Activated CD4-positive, alpha-beta T cell treated with anti-CD3 and anti-CD28 coated beads for 4 hours (primary cell): ENCODE data around the gene GREM1.

ENCODE experiments used
- DNase-seq, 2 donors: peaks; one replicate each; pipeline ENCODE4 v3.0.0-alpha.2; 2020

Gene GREM1

DNA sequence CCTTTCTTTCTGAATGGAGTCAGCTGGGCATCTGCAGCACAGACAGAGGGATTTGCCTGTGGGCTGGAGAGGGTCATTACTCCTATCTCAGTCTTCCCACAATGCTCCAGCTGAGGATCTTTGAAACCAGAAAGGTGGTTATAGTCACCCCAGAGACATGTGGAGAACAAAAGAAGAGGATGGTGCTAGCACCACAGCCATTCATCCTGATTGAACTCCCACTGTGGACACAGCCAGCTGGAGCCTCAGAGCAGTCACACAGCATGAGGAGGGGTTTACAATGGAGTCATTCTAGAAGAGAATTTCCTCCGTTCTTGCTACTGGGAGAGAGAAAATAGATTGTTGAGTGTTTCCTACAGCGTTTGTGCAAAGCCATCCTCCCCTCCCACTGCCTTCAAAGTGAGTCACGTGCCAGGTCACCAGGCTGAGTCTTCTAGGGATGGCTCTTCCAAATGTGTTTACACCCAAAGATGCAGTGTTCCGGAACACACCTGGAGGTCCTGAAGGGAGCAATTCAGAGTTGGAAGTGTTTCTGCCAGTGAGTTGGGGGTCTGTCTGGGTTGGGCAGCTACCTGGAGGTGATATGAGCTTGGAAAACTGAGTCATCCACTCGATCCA is 18.9 kb upstream of the GREM1 start:
- DNase-seq, result no peak

DNA sequence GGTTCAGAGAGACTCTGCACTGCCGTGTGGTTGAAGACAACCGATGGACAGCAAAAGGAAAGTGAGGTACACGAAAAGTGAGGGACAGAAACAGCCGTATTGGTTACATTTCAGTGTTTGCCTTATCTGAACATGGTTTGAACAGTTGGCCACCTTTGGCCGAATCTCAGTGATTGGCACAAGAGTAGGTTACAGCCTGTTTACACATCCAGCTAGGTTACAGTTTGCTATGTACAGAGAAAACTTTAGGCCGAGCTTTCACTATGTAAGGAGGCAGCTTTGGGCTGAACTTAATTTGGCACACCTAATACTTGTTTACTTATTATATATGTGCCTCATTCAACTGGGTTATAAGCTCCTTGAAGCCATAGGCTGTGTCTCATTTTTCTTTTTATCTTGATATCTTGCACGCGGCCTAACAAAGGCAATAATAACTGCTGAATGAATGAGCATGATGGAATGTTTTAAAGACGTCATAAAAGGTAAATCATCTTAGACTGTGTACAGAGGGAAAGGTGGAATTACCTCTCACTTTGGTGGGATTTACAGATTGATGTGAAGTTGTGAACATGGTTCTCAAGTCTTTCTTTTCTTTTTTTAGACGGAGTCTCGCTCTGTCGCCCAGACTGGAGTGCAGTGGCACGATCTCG is 17.2 kb upstream of the GREM1 start:
- no peak for DNase-seq

DNA sequence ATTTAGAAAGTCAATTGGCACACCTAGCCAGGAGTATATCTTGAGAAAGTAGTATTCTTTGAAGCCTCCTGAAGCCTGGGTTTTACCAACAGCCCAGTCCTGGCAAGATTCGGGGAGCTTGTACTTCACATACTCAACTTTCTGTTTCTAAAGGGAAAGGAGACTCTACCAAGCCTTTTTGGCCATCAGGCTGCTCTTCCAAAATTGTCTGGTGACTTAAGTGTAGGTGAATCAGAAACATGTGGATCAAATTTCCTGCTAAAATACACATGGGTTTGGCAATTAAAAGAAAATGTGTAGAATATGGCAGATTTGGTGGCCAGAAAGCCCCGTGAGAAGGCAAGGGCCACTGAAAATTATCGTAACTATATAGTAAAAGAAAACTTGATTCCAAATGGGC is 15.9 kb upstream of the GREM1 start:
- no peak for DNase-seq

DNA sequence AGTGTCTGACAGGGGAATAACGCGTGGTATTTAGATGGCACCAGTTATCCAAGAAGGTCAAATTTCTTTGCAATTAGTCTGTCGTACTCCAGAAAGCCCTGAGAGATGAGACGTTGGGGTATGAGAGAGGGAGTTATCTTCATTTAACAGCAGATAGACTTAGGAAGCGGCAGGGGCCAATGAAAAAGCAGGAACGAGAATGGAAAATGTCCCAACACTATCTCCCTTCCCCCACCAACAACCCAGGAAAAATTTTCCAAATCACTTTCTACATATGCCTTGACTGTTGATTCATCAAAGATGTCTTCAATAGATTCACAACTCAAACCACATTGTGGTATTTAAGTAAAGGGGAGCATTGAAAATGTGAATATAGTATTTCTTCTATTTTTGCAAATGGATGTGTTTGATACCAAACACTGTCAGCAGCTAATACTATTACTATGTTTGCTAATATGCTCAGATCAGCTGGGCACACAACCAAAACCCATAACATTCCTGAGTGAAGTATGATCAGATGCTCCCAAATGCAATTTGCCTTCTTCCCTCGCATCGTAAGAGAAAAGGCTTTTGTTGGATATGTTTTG is 13.3 kb upstream of the GREM1 start:
- no peak for DNase-seq

DNA sequence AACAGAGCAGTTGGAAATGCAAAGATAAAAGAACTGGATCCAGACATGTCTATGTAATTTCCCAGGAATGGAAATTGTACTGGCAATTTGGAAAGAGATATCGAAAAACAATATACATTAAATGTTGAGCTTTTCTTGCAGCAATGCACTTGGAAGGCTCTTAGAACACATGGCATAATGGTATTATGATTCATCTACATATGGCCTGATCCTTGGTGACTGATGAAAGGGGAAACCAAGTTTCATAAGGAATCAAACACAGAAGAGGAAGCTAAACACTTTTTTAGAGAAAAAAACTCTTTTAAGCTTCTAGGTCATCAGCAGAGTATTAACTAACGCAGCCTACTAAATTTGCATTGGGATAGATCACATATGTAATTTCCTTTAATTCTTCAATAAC is 12.4 kb upstream of the GREM1 start:
- DNase-seq, result no peak

DNA sequence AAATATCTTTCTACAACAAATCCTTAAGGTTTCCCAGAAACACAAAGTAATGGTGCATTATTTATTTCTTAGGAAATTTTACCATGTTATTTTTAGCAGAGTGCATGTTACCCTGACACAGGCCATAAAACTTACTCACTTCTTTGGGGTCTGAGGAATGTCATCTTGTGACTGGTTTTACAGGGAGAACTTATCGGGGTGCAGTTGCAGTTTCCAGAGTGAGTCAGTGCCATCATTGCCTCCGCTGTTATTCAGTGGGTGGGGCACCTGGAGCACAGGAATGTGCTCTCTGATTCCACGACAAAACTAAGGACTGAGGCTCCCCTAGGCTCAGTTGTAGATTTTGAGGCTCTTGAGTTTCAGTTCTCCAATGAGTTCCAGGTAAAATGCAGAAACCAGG is 11.1 kb upstream of the GREM1 start:
- no peak for DNase-seq

DNA sequence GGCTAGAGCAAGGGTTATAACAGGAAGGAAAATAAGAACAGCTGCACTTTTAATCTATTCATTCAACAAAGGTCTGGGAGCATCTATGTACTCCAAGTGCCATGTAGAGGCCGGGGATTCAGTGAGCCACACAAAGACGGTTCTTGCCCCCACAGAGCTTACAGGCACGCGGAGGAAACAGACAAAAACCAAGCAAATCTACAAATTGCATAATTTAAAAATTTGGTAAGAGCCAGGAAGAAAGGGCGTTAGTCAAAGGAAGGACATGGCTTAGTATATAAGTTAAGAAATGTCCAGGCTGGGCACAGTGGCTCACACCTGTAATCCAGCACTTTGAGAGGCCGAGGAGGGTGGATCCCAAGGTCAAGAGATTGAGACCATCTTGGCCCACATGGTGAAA is 10.4 kb upstream of the GREM1 start:
- DNase-seq, result no peak

DNA sequence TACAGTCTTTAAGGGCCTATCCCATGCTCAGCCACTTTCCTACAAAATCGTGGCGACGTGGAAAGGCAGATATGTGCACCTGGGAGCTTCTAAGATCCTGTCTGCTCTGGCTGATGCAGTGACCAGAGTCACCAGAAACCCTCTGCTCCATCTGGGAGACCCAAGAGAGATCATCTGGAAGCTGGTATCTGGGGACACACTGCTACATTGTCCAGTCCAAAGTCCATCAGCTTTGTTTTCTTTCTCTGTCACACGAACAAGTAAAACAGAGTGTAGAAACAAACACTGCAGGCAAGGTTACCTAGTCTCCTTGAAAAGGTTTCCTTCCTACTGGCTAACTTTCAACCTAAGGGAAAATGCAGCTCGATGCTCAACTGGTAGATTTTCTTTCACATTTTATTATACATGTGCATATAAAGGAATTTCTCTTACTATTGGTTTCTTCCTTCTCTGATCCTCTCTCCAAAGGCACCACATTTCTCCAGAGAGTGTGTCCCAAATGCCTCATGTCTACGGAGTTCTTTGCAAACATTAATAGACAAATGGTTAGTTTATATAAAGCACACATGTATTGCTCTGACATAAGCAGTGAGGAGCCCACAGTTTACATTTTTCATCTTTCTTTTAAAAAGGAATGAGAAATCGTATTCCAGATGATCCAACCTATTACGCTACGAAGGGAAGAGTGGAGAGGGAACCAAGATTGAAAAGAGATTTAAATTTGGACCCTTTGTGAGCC is 8.3 kb upstream of the GREM1 start:
- DNase-seq, result no peak

DNA sequence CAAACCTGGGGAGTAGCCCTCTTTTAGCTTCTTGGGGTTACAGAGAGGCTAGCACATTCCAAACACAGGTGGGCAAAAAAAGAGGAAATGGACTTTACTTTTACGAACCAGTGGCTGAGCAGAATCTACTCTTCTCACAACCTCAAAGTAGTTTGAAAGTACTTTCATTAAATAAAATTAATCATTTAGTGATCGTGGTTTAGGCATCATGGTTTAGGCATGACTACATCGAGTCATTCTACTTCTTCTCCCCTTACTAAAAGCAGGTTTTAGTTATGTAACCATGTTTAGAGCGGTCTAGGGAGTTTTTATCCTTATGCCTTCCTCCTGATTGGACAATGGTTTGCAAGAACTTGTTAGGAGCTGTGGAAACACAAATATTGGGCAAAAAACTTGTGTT is 2.5 kb upstream of the GREM1 start:
- no peak for DNase-seq

DNA sequence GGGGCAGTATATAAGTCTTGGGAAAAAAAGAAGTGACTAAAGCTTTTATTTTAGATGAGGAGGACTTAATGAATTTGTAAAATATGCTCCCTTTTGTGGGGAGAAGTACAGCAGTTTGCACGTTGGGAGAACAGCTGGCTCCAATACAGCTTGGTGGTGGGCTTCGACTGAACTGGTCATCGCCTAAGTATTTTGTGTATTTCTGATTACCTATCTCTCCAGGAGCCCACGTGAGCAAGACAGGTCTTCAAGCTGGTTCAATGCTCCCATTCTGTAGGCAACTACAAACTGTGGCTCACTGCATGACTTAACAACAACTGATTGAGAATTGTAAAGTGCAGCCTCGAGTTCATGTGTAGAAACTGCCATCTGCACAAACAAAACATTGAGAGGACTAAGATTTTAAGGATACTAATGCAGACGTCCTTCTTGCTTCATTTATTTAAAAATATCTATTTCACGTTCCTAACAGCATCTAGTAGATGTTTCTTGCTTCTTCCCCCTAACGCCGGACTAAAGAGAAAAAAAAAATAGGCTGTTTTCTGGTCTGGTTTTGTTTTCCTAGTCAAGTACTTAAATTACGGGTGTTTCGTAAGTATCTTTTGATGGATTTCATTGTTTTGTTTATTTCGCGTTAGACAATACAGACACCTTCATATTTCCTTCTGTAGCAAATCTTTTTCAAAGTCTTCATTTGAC is 1.4 kb upstream of the GREM1 start:
- no peak for DNase-seq

DNA sequence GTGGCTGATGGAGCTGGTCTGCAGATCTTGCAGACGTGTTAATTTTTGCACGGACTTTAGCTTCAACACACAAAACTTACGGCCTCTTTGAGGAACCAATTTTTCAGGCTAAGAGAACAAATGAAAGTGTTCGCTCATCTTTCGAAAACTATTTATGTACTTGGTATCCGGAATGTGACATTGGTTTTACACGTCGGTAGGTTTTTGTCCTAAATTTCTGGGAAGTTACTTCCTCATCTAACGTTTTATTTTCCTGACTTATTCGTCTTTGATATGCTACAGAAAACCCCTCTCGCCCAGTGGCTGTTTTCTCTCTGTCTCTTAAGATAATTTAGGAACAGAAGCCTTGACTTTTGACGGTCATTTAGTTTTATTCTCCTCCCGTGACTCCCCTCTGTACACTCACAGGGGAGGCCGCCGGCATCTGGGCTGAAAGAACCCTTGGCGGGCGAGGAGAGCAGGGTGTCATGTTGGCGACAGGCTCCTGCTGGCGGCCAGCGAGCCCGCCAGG is 834 bp upstream of the GREM1 start:
- no peak for DNase-seq

DNA sequence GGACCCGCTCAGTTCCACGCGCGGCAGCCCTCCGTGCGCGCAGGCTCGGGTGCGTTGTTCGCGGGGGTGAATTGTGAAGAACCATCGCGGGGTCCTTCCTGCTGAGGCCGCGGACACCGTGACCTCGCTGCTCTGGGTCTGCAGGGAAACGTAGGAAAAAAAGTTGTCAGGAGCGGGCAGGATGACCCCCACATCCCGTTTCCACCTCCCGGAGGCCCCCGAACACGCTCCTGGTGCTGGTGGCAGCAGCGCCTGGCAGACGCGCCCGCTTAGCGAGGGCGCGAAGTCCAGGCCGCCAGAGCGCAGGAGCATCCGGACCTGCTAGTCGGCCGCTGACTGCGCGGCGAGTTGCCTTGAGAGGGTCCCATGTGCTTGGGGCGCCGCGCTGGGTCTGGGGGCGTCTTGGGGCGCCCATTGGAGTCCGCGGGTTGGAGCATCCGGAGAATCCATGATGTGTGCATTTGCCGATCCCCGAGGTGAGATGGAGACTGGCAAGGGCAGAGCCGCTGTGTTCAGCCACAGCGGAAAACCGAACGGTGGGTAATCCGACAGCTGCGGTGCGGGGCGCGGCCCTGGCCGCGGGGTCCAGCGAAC is 520 bp downstream of the GREM1 start:
- no peak for DNase-seq

DNA sequence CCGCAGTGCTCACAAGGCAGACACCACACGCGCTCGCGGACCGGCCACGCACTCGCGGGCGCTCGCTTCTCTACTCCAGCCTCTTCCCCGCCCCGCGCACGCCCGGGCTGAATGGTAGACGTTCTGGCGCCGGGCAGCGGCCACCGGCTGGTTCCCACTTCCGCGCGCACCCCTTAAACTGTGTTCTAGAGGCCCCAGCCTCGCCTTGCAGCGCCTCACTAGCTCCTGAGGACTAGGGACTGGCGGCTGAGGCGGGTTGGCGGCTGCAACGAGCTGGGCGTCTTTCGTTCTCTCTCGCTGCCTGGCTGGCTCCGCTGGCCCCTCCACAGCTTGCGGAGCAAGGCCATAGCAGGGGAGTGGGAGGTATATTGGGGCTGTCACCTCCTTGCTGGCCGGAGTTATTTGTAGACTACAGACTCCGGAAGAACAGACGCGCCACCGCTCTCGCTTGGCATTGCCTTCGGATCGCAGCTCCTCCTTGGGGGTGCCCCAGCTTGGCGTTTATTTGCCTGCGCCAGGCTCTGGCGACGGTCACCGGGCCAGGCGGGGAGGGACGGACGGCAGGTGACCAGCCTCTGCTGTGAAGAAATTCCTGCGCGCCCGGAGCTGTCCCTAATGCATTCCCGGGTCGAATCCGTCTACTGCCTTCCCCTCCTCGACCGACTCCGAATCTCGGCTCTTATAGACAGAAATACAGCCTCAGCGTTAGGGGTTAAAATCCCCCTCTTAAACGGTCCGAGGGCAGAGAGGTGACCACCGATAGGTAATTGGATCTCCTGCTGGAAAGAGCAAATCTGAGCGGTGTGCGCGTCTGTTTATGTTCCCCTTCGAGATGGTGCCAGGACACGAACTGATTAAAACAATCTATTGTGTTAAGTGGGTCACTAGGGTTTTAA is 1.3 kb downstream of the GREM1 start:
- DNase-seq, result no peak

DNA sequence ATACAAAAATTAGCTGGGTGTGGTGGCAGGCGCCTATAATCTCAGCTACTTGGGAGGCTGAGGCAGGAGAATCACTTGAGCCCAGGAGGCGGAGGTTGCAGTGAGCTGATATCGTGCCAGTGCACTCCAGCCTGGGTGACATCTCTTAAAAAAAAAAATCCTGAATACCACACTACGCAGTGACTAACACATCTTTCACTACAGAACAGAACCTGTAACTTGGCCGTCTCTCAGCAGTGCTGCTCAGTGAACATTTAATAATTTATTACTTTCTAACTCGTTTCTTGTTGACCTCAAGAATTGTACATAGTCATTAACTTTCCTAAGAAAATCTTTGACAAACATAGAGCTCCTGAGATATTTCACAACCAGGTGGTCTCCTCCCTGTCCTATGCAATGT is 3.8 kb downstream of the GREM1 start:
- no peak for DNase-seq

DNA sequence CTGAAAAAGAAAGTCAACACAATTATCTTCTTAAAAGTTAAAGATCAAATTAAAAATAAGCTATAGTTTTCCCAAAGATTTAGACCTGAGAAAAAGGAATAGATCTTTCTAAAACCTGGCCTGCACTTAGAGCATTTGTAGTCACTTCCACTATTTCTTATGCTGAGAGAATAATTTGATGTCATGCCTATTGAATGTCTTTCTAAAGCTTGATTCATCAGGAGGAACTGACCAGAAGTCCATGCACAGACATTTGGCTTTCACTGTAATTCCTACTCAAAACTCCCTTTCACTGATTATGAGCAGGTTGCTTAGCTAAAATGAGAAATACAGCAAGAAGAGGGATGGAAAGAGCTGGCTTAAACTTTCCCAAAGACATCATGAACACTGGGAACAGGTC is 4.3 kb downstream of the GREM1 start:
- DNase-seq, result no peak

DNA sequence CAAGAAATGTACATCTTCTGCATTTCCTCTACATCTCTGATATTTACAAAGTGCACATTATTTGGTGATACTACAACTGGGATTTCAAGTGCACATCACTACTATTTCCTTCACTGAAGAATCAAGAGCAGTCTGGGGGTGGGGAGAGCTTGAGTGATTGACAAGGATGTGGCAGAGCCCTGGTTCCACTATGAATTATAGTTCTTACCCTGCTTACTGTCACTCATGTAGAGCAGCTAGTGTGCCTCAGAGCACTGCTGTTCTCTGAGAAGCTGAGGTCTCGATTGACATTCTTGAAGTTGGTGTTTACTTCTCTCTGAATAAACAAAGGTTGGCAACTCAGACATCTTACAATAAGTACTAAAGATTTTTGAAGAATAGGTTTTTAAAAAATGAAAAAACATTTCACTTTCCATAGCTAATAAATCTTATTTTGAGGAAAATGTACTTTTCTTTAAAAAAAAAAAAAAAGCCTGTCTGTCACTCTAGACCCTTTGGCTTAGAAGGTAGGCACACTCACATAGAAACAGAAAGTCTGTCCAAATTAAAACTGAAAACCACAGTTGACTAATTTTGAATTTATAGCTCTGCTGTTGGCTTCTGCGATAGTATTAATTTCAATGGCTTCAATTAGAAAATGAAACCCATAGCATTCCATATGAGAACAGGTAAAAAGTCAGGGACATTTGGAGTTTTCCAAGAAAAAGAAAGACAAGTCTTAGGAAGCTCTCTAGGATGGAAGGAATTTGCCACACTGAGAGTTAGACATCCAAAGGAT is 5.6 kb downstream of the GREM1 start:
- DNase-seq, result no peak

DNA sequence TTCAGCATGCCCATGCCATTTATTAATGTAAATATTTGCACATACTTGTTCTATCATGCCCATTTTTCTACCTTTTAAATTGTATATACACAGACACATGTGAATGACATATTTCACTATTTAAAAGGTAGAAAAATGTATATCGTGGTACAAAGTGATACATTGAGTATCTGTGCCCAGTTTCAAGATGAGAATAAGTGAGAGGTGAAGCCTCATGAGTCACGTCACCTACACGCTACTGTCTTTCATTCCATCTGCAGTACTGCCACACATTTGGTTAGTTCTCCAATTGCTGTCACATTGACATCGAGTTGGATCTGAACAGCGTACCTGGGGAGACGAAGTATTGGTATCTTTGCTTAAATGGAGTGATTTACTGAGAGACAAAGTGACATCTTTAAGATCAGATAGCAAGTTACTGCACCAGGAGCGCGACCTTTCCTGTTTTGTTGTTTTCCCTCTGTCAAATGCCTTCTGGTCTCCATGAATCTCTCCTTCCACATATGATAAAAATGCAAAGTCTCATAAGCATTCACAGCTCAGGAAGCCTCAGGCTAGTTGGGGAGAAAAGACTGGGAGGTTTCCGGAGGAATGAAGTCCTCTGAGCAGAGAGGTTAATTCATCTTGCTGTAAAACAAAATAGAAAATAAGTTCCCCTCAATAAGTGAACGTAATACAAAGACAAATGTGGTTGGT is 12.0 kb downstream of the GREM1 start:
- DNase-seq, result no peak

DNA sequence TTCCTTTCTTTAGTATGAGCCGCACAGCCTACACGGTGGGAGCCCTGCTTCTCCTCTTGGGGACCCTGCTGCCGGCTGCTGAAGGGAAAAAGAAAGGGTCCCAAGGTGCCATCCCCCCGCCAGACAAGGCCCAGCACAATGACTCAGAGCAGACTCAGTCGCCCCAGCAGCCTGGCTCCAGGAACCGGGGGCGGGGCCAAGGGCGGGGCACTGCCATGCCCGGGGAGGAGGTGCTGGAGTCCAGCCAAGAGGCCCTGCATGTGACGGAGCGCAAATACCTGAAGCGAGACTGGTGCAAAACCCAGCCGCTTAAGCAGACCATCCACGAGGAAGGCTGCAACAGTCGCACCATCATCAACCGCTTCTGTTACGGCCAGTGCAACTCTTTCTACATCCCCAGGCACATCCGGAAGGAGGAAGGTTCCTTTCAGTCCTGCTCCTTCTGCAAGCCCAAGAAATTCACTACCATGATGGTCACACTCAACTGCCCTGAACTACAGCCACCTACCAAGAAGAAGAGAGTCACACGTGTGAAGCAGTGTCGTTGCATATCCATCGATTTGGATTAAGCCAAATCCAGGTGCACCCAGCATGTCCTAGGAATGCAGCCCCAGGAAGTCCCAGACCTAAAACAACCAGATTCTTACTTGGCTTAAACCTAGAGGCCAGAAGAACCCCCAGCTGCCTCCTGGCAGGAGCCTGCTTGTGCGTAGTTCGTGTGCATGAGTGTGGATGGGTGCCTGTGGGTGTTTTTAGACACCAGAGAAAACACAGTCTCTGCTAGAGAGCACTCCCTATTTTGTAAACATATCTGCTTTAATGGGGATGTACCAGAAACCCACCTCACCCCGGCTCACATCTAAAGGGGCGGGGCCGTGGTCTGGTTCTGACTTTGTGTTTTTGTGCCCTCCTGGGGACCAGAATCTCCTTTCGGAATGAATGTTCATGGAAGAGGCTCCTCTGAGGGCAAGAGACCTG is 13.2 kb downstream of the GREM1 start:
- no peak for DNase-seq

DNA sequence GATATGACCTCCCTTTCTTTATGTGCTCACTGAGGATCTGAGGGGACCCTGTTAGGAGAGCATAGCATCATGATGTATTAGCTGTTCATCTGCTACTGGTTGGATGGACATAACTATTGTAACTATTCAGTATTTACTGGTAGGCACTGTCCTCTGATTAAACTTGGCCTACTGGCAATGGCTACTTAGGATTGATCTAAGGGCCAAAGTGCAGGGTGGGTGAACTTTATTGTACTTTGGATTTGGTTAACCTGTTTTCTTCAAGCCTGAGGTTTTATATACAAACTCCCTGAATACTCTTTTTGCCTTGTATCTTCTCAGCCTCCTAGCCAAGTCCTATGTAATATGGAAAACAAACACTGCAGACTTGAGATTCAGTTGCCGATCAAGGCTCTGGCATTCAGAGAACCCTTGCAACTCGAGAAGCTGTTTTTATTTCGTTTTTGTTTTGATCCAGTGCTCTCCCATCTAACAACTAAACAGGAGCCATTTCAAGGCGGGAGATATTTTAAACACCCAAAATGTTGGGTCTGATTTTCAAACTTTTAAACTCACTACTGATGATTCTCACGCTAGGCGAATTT is 14.9 kb downstream of the GREM1 start:
- no peak for DNase-seq
